Keratinocyte (primary cell): Measurements from ENCODE around the gene SAMD4A. TPM values are rescaled to one million over a fixed set of nuclear protein-coding genes. Genes with fewer than 3 reads are reported as not detected.
A peak's percentile ranks its signal among the peaks of the same experiment; 100 is the strongest.

Experiments used
- DNase-seq: peaks from one replicate; pipeline ENCODE4 v3.0.0-alpha.2; 2011; ENCODE audit warnings: low read depth, missing footprints, low spot score
- FAIRE-seq: peaks from 2 replicates; lab custom pipeline; 2011; peaks lifted over from hg19 to GRCh38; lab: Jason Lieb, UNC
- H2AFZ ChIP-seq: 2 replicates; pipeline ENCODE4 v1.6.0; 2012; ENCODE audit warnings: low read length, control low read depth, inconsistent platforms; ENCODE audit not compliant: control insufficient read depth
- H3K27ac ChIP-seq: 2 replicates; pipeline ENCODE4 v1.5.1; 2011; ENCODE audit warnings: low read length; ENCODE audit not compliant: control insufficient read depth, insufficient read depth
- H3K27me3 ChIP-seq: 3 replicates; pipeline ENCODE4 v1.6.0; 2011; ENCODE audit warnings: low read length; ENCODE audit not compliant: control insufficient read depth, insufficient read depth; ENCODE audit errors: extremely low read depth
- H3K36me3 ChIP-seq, 2 experiments: 2 replicates in 1 of 2; 3 replicates in 1 of 2; pipeline ENCODE4 v1.5.1; 2011; ENCODE audit warnings: low read length in 2 of 2, mild to moderate bottlenecking in 1 of 2; ENCODE audit not compliant: control insufficient read depth in 2 of 2, insufficient read depth in 2 of 2; ENCODE audit errors: extremely low read depth in 1 of 2
- H3K4me1 ChIP-seq: 3 replicates; pipeline ENCODE4 v1.5.1; 2011; ENCODE audit warnings: low read length; ENCODE audit not compliant: control insufficient read depth, insufficient read depth; ENCODE audit errors: extremely low read depth
- H3K4me2 ChIP-seq: 3 replicates; pipeline ENCODE4 v1.6.0; 2011; ENCODE audit warnings: low read depth, low read length; ENCODE audit not compliant: control insufficient read depth, insufficient read depth; ENCODE audit errors: extremely low read depth
- H3K4me3 ChIP-seq, 3 experiments: fragments of 200-600 bp in 1 of 3; sonication (generic) in 1 of 3; 2 replicates in 2 of 3; 3 replicates in 1 of 3; pipeline ENCODE4 v1.5.1; 2011 to 2016; ENCODE audit warnings: low read length in 3 of 3, mild to moderate bottlenecking in 3 of 3, control low read depth in 2 of 3, inconsistent platforms in 1 of 3, low read depth in 1 of 3, mixed read lengths in 1 of 3, mixed run types in 1 of 3, moderate library complexity in 1 of 3; ENCODE audit not compliant: control insufficient read depth in 2 of 3, insufficient read depth in 2 of 3; ENCODE audit errors: extremely low read depth in 1 of 3
- H3K79me2 ChIP-seq: 2 replicates; pipeline ENCODE4 v1.6.0; 2012; ENCODE audit warnings: low read length; ENCODE audit not compliant: control insufficient read depth, insufficient read depth
- H3K9ac ChIP-seq: 3 replicates; pipeline ENCODE4 v1.6.0; 2011; ENCODE audit warnings: low read length; ENCODE audit not compliant: control insufficient read depth, insufficient read depth; ENCODE audit errors: extremely low read depth
- H3K9me1 ChIP-seq: 3 replicates; pipeline ENCODE4 v1.6.0; 2011; ENCODE audit warnings: low read length; ENCODE audit not compliant: control insufficient read depth, insufficient read depth; ENCODE audit errors: extremely low read depth
- H3K9me3 ChIP-seq: 2 replicates; pipeline ENCODE4 v1.5.1; 2012; ENCODE audit warnings: low read depth, low read length; ENCODE audit not compliant: control insufficient read depth
- H4K20me1 ChIP-seq: 3 replicates; pipeline ENCODE4 v1.6.0; 2011; ENCODE audit warnings: low read length; ENCODE audit not compliant: control insufficient read depth, insufficient read depth; ENCODE audit errors: extremely low read depth
- CTCF ChIP-seq, 3 experiments: IDR thresholded peaks in 1 of 3; conservative IDR thresholded peaks in 1 of 3; optimal IDR thresholded peaks in 1 of 3; 2 replicates in 2 of 3; 3 replicates in 1 of 3; pipeline versions ENCODE3 to v1.5.1; 2011; ENCODE audit warnings: low read length in 3 of 3, mild to moderate bottlenecking in 3 of 3, moderate library complexity in 2 of 3, control low read depth in 1 of 3, inconsistent platforms in 1 of 3; ENCODE audit not compliant: insufficient read depth in 2 of 3; ENCODE audit errors: extremely low read depth in 1 of 3
- EZH2 ChIP-seq: IDR thresholded peaks from one replicate; pipeline ENCODE4 v1.6.1; 2012; ENCODE audit warnings: inconsistent platforms, mild to moderate bottlenecking, low read length, moderate library complexity
- dilution Hi-C: fragments of 300-500 bp; cut with MboI; formaldehyde crosslinking; loops from one replicate; pipeline ENCODE4 v1.7.0; 2020; ENCODE audit warnings: low sequenced_read_pairs; ENCODE audit not compliant: extremely low pct_ligation_motif_present
- polyA plus RNA-seq, 5 experiments: library from polyadenylated mRNA; depleted of rRNA in 3 of 5; stranded (reverse) in 3 of 5; stranded (forward) in 1 of 5; unstranded in 1 of 5; fragments of >200 nt; gene quantifications; 1 replicate in 1 of 5; 2 replicates in 3 of 5; 3 replicates in 1 of 5; pipeline versions ENCODE4 v1.2.1 to v1.2.3, GENCODE V29; 2011 to 2012; ENCODE audit warnings: missing spikeins in 2 of 5, low read depth in 1 of 5, low replicate concordance in 1 of 5

The SAMD4A gene
- polyA plus RNA-seq, 1 donor (not counting 4 experiments of a cell fraction or from before 2014, with no cell fraction given) = 16.2 TPM

- Histone ChIP-seq H3K9ac (peak overlapping the region; percentile 70), H3K9me3 (no peaks in the 10 kb centered on the region), H4K20me1 (no peaks in the 10 kb centered on the region), H3K4me3 (peak overlapping the region in 1 of 3 experiments; percentile 29), H3K27ac (peak overlapping the region; percentile 85), H3K4me1 (peaks cover 38% of the 10 kb centered on the region), H3K4me2 (peak overlapping the region; percentile 56), H3K9me1 (no peaks in the 10 kb centered on the region), H3K79me2 (no peaks in the 10 kb centered on the region), H2AFZ (peak overlapping the region; percentile 39), H3K36me3 (peaks cover 14 to 24% of the 10 kb centered on the region in 2 experiments), H3K27me3 (no peaks in the 10 kb centered on the region)
- dilution Hi-C loops = no loop called here
- TF ChIP-seq EZH2 (no peak), CTCF (optimal IDR thresholded peaks at IDR 0.05 in 1 of 3, IDR thresholded peaks at IDR 0.05 in 1 of 3, conservative IDR thresholded peaks at IDR 0.05 in 1 of 3; ENCODE audit: extremely low read depth in 1 of 3, insufficient read depth in 2 of 3, low read length in 3 of 3) (peak; percentile 53 to 80 (median 79))
- peak; percentile 97 for DNase-seq
- FAIRE-seq = peak; percentile 95
These were observed 206.5 kb downstream of the SAMD4A start for GRCh38 chr14:54773171-54774006.

- Histone ChIP-seq H3K27ac (no peak overlapping the region), H3K9me1 (no peaks in the 10 kb centered on the region), H3K4me1 (peaks cover 38% of the 10 kb centered on the region), H3K9me3 (no peaks in the 10 kb centered on the region), H3K9ac (no peak overlapping the region), H3K27me3 (no peaks in the 10 kb centered on the region), H4K20me1 (no peaks in the 10 kb centered on the region), H3K4me2 (no peak overlapping the region), H2AFZ (no peak overlapping the region), H3K4me3 (no peak overlapping the region), H3K79me2 (no peaks in the 10 kb centered on the region), H3K36me3 (peaks cover 20 to 22% of the 10 kb centered on the region in 2 experiments)
- FAIRE-seq = no peak
- DNase-seq = no peak
- dilution Hi-C loops = no loop called here
- TF ChIP-seq CTCF (optimal IDR thresholded peaks at IDR 0.05 in 1 of 3, IDR thresholded peaks at IDR 0.05 in 1 of 3, conservative IDR thresholded peaks at IDR 0.05 in 1 of 3; ENCODE audit: extremely low read depth in 1 of 3, insufficient read depth in 2 of 3, low read length in 3 of 3) = no peak
- TF ChIP-seq EZH2 = no peak
These were observed 207.9 kb downstream of the SAMD4A start for GRCh38 chr14:54774824-54775223.
